IMR-90 (cell line): ENCODE data around the gene RASA1. TPM values are rescaled to one million over a fixed set of nuclear protein-coding genes. Genes with fewer than 3 reads are reported as not detected.

ENCODE experiments used
- ATAC-seq: fragments of 200-7000 bp; cut with Tn5 transposase; 2 replicates; pipeline ENCODE4 v1.9.1; 2020; ENCODE audit warnings: low read depth, mild to moderate bottlenecking, moderate library complexity
- BruUV-seq: library from RNA; stranded (reverse); fragments of 400-500 nt; replicated peaks from 2 replicates; lab custom pipeline; 2021; lab: Mats Ljungman, UMichigan
- CTCF ChIA-PET: fragments of 300-600 bp; formaldehyde crosslinking; extraction: SDS; loops from one replicate; lab custom pipeline; 2021; ENCODE audit warnings: antibody characterized with exemption; lab: Yijun Ruan, JAX
- POLR2A ChIA-PET: fragments of 300-600 bp; sonication (Branson Sonifier 250); formaldehyde crosslinking; loops from one replicate; lab custom pipeline; 2022; ENCODE audit warnings: antibody characterized with exemption; ENCODE audit not compliant: unreplicated experiment; lab: Charles Lee
- DNase-seq: peaks from one replicate; pipeline ENCODE4 v3.0.0; 2013
- H2AFZ ChIP-seq: replicated peaks from 2 replicates; pipeline ENCODE3; 2013; ENCODE audit warnings: low read length, mild to moderate bottlenecking; ENCODE audit not compliant: poor library complexity
- H2AK5ac ChIP-seq: 2 replicates; pipeline ENCODE4 v1.6.1; 2013; ENCODE audit warnings: low read depth, low read length, inconsistent platforms
- H2AK9ac ChIP-seq: replicated peaks from 2 replicates; pipeline ENCODE3; 2013; ENCODE audit warnings: mild to moderate bottlenecking, low read depth, low read length, moderate library complexity; ENCODE audit not compliant: poor library complexity
- H2BK120ac ChIP-seq: 2 replicates; pipeline ENCODE4 v1.6.1; 2013; ENCODE audit warnings: low read depth, low read length, inconsistent platforms
- H2BK15ac ChIP-seq: 3 replicates; pipeline ENCODE4 v1.6.1; 2013; ENCODE audit warnings: low read depth, low read length, inconsistent platforms
- H2BK20ac ChIP-seq: 2 replicates; pipeline ENCODE4 v1.6.1; 2013; ENCODE audit warnings: low read depth, mild to moderate bottlenecking, inconsistent platforms, low read length, moderate library complexity
- H2BK5ac ChIP-seq: 2 replicates; pipeline ENCODE4 v1.6.1; 2013; ENCODE audit warnings: mild to moderate bottlenecking, low read depth, low read length, inconsistent platforms; ENCODE audit not compliant: poor library complexity, severe bottlenecking
- H3K14ac ChIP-seq: replicated peaks from 2 replicates; pipeline ENCODE4 v1.6.1; 2013; ENCODE audit warnings: low read depth, low read length, inconsistent platforms
- H3K18ac ChIP-seq: 2 replicates; pipeline ENCODE4 v1.6.1; 2013; ENCODE audit warnings: low read depth, low read length, control low read depth
- H3K23ac ChIP-seq: 2 replicates; pipeline ENCODE4 v1.6.1; 2013; ENCODE audit warnings: low read depth, low read length, inconsistent platforms
- H3K27ac ChIP-seq: 2 replicates; pipeline ENCODE4 v1.5.1; 2013; ENCODE audit warnings: mild to moderate bottlenecking, control low read depth, low read length; ENCODE audit not compliant: insufficient read depth
- H3K27me3 ChIP-seq: 2 replicates; pipeline ENCODE4 v1.6.1; 2013; ENCODE audit warnings: low read length; ENCODE audit not compliant: control insufficient read depth, insufficient read depth
- H3K36me3 ChIP-seq: 2 replicates; pipeline ENCODE4 v1.6.1; 2013; ENCODE audit warnings: low read length, mixed read lengths; ENCODE audit not compliant: control insufficient read depth, insufficient read depth
- H3K4ac ChIP-seq: 2 replicates; pipeline ENCODE4 v1.6.1; 2013; ENCODE audit warnings: low read depth, low read length, inconsistent platforms
- H3K4me1 ChIP-seq: 2 replicates; pipeline ENCODE4 v1.6.1; 2013; ENCODE audit warnings: low read length, mixed read lengths; ENCODE audit not compliant: control insufficient read depth, insufficient read depth
- H3K4me2 ChIP-seq: 2 replicates; pipeline ENCODE4 v1.6.1; 2013; ENCODE audit warnings: low read depth, mild to moderate bottlenecking, control low read depth, low read length, moderate library complexity
- H3K4me3 ChIP-seq: 2 replicates; pipeline ENCODE4 v1.5.1; 2013; ENCODE audit warnings: low read depth, mild to moderate bottlenecking, control low read depth, low read length, moderate library complexity; ENCODE audit not compliant: insufficient read depth
- H3K56ac ChIP-seq: 2 replicates; pipeline ENCODE4 v1.6.1; 2013; ENCODE audit warnings: low read length, inconsistent platforms; ENCODE audit not compliant: insufficient read depth; ENCODE audit errors: extremely low read depth
- H3K79me1 ChIP-seq, 2 experiments: 2 replicates each; pipeline ENCODE4 v1.6.1; 2013; ENCODE audit warnings: low read length in 2 of 2, inconsistent platforms in 1 of 2, low read depth in 1 of 2
- H3K9ac ChIP-seq: 2 replicates; pipeline ENCODE4 v1.6.1; 2013; ENCODE audit warnings: low read depth, low read length, control low read depth
- H3K9me1 ChIP-seq: 2 replicates; pipeline ENCODE4 v1.6.1; 2013; ENCODE audit warnings: low read length, inconsistent platforms; ENCODE audit not compliant: insufficient read depth
- H3K9me3 ChIP-seq: 2 replicates; pipeline ENCODE4 v1.6.1; 2013; ENCODE audit warnings: low read length; ENCODE audit not compliant: control insufficient read depth, insufficient read depth
- H4K20me1 ChIP-seq: 2 replicates; pipeline ENCODE4 v1.6.1; 2013; ENCODE audit warnings: low read length, inconsistent platforms; ENCODE audit not compliant: insufficient read depth
- H4K5ac ChIP-seq: 2 replicates; pipeline ENCODE4 v1.6.1; 2013; ENCODE audit warnings: mild to moderate bottlenecking, low read depth, low read length, control low read depth
- H4K8ac ChIP-seq, 2 experiments: 2 replicates each; pipeline ENCODE4 v1.6.1; 2013; ENCODE audit warnings: low read depth in 2 of 2, low read length in 2 of 2, control low read depth in 1 of 2, inconsistent platforms in 1 of 2
- H4K91ac ChIP-seq: 2 replicates; pipeline ENCODE4 v1.6.1; 2013; ENCODE audit warnings: low read depth, low read length, inconsistent platforms; ENCODE audit not compliant: insufficient read depth
- CEBPB ChIP-seq: IDR thresholded peaks from 2 replicates; pipeline ENCODE4 v1.6.1; 2012; ENCODE audit warnings: low read depth, low read length, improper control_type of control experiment
- WGBS, 2 experiments: methylation state at CpG; one replicate each; pipeline versions ENCODE4 v1.1.5 to v1.1.7; 2013; ENCODE audit warnings: missing lambda C conversion rate in 2 of 2; ENCODE audit not compliant: insufficient read length in 1 of 2; ENCODE audit errors: extremely low coverage in 2 of 2; 5-methylcytosine and 5-hydroxymethylcytosine counted together
- dilution Hi-C: fragments of 300-500 bp; cut with HindIII; formaldehyde crosslinking; loops from one replicate; pipeline ENCODE4 v1.14.3; 2018; ENCODE audit warnings: low sequenced_read_pairs; ENCODE audit not compliant: unreplicated experiment
- in situ Hi-C: fragments of 300-500 bp; cut with MboI; formaldehyde crosslinking; loops from 3 replicates; pipeline ENCODE4 v1.14.3; 2019; ENCODE audit warnings: low sequenced_read_pairs, inconsistent platforms, mixed read lengths
- intact Hi-C: fragments of 100-400 bp; cut with micrococcal nuclease; formaldehyde crosslinking; loops from 2 replicates; pipeline ENCODE4 v1.10.0; 2022
- polyA plus RNA-seq, 3 experiments: library from polyadenylated mRNA; depleted of rRNA; stranded (reverse); fragments of >200 nt; gene quantifications; 2 replicates each; pipeline ENCODE4 v1.2.3, GENCODE V29; 2012; ENCODE audit warnings: low replicate concordance in 1 of 3
- total RNA-seq: library from RNA; depleted of rRNA; stranded (reverse); fragments of >200 nt; gene quantifications from 2 replicates; pipeline ENCODE4 v1.2.3, GENCODE V29; 2012
- TF ChIP-seq, protein P1 (sequence below): conservative IDR thresholded peaks from 2 replicates; pipeline ENCODE4 v1.5.1; 2012; ENCODE audit warnings: mild to moderate bottlenecking, low read depth, low read length, improper control_type of control experiment

RASA1 gene
- total and polyA plus RNA-seq, 2 of the 4 experiments (the other 2 are of a cell fraction), result 37.6 to 45.7 TPM

DNA sequence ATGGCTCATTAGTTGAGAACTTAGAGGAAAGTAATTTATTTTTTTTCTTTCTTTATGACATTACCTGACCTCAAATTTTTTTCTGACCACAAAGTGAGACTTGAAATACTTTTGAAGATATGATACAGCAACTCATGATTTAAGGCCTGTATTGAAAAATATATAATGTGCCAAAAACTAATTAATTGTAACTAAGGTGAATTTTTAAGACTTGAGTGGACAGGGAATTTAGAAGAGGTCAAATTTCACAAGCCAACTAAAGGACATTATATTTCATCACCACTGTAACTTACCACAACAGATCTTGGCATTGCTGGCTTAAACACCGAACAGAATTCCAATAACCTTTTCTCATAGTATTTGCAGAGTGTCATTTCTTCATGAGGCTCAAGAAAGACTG is 143.2 kb downstream of the RASA1 start:
- no peak overlapping the region for H2AFZ ChIP-seq
- BruUV-seq, result no TSS peak
- no CpG with 5 or more reads among the region's 1 CpG for WGBS, 2 experiments
- H2BK120ac ChIP-seq, result no peak overlapping the region
- no peaks in the 10 kb centered on the region for H3K9me1 ChIP-seq
- no peak overlapping the region for H2BK5ac ChIP-seq
- H3K4me2 ChIP-seq, result peak overlapping the region; percentile 65
- H3K18ac ChIP-seq, result no peak overlapping the region
- no peak overlapping the region for H2AK9ac ChIP-seq
- no peaks in the 10 kb centered on the region for H3K27me3 ChIP-seq
- H2BK15ac ChIP-seq, result no peak overlapping the region
- H4K5ac ChIP-seq, result no peak overlapping the region
- peaks cover 15 to 36% of the 10 kb centered on the region in 2 experiments for H3K79me1 ChIP-seq
- ChIA-PET CTCF (interaction anchor here (1.4 kb wide), 1 partner anchor 11 kb away, joined by 5 read pairs; no protein-coding TSS in a partner anchor), POLR2A (no interaction called here)
- H3K4ac ChIP-seq, result no peak overlapping the region
- ATAC-seq (no peak), DNase-seq (peak; percentile 80)
- dilution Hi-C loops, result no loop called here
- intact Hi-C loops, result loop anchor here (2.0 kb wide), 1 partner anchor 16 kb away; no protein-coding TSS in a partner anchor
- in situ Hi-C loops, result loop anchor here (25.0 kb wide), 1 partner anchor 499 kb away; no protein-coding TSS in a partner anchor
- H4K8ac ChIP-seq, result no peak overlapping the region
- H2BK20ac ChIP-seq, result no peak overlapping the region
- H3K27ac ChIP-seq, result no peak overlapping the region
- no peak overlapping the region for H3K4me3 ChIP-seq
- peaks cover 5% of the 10 kb centered on the region; the same call in 1 of the 2 replicates for H4K20me1 ChIP-seq
- no peak overlapping the region for H2AK5ac ChIP-seq
- H3K56ac ChIP-seq, result no peak overlapping the region
- H4K91ac ChIP-seq, result no peak overlapping the region
- no peaks in the 10 kb centered on the region for H3K9me3 ChIP-seq
- TF ChIP-seq, protein P1, sequence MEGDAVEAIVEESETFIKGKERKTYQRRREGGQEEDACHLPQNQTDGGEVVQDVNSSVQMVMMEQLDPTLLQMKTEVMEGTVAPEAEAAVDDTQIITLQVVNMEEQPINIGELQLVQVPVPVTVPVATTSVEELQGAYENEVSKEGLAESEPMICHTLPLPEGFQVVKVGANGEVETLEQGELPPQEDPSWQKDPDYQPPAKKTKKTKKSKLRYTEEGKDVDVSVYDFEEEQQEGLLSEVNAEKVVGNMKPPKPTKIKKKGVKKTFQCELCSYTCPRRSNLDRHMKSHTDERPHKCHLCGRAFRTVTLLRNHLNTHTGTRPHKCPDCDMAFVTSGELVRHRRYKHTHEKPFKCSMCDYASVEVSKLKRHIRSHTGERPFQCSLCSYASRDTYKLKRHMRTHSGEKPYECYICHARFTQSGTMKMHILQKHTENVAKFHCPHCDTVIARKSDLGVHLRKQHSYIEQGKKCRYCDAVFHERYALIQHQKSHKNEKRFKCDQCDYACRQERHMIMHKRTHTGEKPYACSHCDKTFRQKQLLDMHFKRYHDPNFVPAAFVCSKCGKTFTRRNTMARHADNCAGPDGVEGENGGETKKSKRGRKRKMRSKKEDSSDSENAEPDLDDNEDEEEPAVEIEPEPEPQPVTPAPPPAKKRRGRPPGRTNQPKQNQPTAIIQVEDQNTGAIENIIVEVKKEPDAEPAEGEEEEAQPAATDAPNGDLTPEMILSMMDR, result no peak
- peak; percentile 81 for TF ChIP-seq CEBPB
- no peaks in the 10 kb centered on the region for H3K4me1 ChIP-seq
- peaks cover 3% of the 10 kb centered on the region for H3K36me3 ChIP-seq
- no peak overlapping the region for H3K9ac ChIP-seq
- H3K14ac ChIP-seq, result no peak overlapping the region
- no peak overlapping the region for H3K23ac ChIP-seq
